ENCODE data around the gene ZMYND8.

DNA sequence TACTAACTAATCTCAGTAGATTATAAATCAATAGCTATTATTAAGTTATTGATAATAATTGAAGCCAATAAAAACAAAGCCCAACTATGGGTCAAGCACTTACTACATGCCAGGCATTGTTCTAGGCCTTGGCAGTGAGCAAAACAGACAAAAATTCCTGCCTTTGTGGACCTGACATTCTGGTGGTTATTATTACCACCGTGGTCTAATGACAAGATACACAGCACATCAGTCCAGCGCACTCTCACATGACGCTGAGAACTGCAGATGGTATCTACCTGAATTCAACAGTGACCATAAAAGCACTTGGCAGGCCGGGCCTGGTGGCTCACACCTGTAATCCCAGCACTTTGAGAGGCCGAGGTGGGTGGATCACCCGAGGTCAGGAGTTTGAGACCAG lies 121.4 kb downstream of the ZMYND8 start:
- TF ChIP-seq, protein P1, sequence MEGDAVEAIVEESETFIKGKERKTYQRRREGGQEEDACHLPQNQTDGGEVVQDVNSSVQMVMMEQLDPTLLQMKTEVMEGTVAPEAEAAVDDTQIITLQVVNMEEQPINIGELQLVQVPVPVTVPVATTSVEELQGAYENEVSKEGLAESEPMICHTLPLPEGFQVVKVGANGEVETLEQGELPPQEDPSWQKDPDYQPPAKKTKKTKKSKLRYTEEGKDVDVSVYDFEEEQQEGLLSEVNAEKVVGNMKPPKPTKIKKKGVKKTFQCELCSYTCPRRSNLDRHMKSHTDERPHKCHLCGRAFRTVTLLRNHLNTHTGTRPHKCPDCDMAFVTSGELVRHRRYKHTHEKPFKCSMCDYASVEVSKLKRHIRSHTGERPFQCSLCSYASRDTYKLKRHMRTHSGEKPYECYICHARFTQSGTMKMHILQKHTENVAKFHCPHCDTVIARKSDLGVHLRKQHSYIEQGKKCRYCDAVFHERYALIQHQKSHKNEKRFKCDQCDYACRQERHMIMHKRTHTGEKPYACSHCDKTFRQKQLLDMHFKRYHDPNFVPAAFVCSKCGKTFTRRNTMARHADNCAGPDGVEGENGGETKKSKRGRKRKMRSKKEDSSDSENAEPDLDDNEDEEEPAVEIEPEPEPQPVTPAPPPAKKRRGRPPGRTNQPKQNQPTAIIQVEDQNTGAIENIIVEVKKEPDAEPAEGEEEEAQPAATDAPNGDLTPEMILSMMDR (IDR thresholded peaks at IDR 0.05): no peak
- TF ChIP-seq POLR2AphosphoS5 (IDR thresholded peaks at IDR 0.05; ENCODE audit: low read depth, low read length): no peak

Data from Panc1 (cell line).